ENCODE measurements around the gene DDX55. TPM values are rescaled to one million over a fixed set of nuclear protein-coding genes. Genes with fewer than 3 reads are reported as not detected.
A peak's percentile ranks its signal among the peaks of the same experiment; 100 is the strongest.

The DDX55 gene
- total RNA-seq, 2 donors from 2014 or later = 20.6 to 41.8 TPM

DNA sequence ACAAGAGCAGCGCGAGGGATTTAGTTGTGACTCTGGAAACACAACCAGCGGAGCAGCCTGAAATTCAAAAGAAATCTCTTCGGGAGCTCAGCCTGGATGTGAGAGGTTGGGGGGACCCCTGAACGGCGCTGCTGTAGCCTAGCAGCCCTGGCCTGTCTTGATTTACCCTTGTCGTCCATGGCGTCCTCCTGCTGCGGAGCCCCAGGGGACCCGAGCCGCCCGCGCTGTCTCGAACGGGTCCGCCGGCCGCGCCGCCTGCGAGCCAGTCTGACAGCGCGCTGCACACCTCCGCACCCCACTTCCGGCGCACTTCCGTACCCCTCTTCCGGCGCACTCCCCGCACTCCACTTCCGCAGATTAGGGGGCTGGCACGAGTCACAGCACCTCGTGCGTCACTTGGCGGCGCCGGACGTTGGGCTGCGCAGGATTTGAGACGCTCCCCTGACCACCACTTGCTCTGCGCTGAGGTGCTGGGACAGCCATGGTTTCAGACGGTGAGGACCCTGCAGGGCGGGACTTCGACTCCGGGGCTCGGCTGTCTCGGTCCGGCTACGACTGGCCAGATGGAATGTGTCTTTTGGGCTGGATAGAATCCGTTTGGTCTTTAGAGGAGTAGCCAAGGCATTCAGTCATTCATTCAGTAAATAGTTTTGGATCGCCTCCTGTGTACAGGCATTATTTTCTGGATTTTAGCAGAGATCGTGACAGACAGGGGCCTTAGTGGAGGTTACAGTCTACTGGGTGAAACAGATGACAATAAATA lies 31.7 kb downstream of the DDX55 start, which contains the start of the genes EIF2B1 and GTF2H3:
TSS of gene EIF2B1 (minus strand) at position 308 of the 763 bp plus-strand sequence. CDS start at position 179, 129 bp downstream.
TSS of gene GTF2H3 (plus strand) at position 451 of the 763 bp plus-strand sequence. CDS start at position 482, 31 bp downstream.
- no peaks in the 10 kb centered on the region for H3K27me3 ChIP-seq (replicated peaks; ENCODE audit: insufficient read depth)
- peak; percentile 93 for ATAC-seq (ENCODE audit: insufficient number of reproducible peaks, low FRiP score, low read depth)
- peak within 1 kb of the TSS; percentile 62 to 86 for H3K27ac ChIP-seq
- peaks cover 9 to 26% of the 10 kb centered on the region in 2 donors for H3K4me1 ChIP-seq (ENCODE audit: control insufficient read depth in 1 of 2, low read depth in 2 of 2)
- no peaks in the 10 kb centered on the region for H3K9me3 ChIP-seq
- peak within 1 kb of the TSS; percentile 78 for H3K4me3 ChIP-seq
- peaks cover 29% of the 10 kb centered on the region for H3K36me3 ChIP-seq
- DNase-seq (ENCODE audit: low spot score) = peak; percentile 89
- TF ChIP-seq, protein P1, sequence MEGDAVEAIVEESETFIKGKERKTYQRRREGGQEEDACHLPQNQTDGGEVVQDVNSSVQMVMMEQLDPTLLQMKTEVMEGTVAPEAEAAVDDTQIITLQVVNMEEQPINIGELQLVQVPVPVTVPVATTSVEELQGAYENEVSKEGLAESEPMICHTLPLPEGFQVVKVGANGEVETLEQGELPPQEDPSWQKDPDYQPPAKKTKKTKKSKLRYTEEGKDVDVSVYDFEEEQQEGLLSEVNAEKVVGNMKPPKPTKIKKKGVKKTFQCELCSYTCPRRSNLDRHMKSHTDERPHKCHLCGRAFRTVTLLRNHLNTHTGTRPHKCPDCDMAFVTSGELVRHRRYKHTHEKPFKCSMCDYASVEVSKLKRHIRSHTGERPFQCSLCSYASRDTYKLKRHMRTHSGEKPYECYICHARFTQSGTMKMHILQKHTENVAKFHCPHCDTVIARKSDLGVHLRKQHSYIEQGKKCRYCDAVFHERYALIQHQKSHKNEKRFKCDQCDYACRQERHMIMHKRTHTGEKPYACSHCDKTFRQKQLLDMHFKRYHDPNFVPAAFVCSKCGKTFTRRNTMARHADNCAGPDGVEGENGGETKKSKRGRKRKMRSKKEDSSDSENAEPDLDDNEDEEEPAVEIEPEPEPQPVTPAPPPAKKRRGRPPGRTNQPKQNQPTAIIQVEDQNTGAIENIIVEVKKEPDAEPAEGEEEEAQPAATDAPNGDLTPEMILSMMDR (IDR thresholded peaks at IDR 0.05) = no peak

- peak overlapping the region; percentile 78 for H3K4me3 ChIP-seq
- peaks cover 9 to 26% of the 10 kb centered on the region in 2 donors for H3K4me1 ChIP-seq (ENCODE audit: control insufficient read depth in 1 of 2, low read depth in 2 of 2)
- H3K36me3 ChIP-seq = peaks cover 23% of the 10 kb centered on the region
- ATAC-seq (ENCODE audit: insufficient number of reproducible peaks, low FRiP score, low read depth) (no peak), DNase-seq (ENCODE audit: low spot score) (no peak)
- TF ChIP-seq, protein P1 (IDR thresholded peaks at IDR 0.05) = no peak
- H3K27me3 ChIP-seq (replicated peaks; ENCODE audit: insufficient read depth) = no peaks in the 10 kb centered on the region
- H3K27ac ChIP-seq = peak overlapping the region; percentile 62 to 86
- H3K9me3 ChIP-seq = no peaks in the 10 kb centered on the region
Measured at GRCh38 chr12:123634142-123634561, 32.3 kb downstream of the DDX55 start.

DNA sequence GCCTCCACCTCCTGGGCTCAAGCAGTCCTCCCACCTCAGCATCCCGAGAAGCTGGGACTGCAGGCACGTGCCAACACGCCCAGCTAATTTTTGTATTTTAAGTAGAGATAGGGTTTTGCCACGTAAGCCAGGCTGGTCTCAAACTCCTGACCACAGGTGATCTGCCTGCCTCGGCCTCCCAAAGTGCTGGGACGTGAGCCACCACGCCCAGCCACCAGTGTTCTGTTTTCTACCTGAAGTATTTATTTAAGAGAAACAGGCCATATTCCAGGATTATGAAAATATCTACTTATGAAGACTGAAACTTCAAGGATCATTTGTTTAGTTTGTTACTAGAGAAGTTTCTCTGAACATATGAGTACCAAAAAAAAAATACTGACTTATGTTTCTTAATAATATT lies 42.0 kb downstream of the DDX55 start:
- Histone ChIP-seq H3K4me1 (ENCODE audit: control insufficient read depth in 1 of 2, low read depth in 2 of 2) (no peaks in the 10 kb centered on the region), H3K36me3 (peaks cover 22% of the 10 kb centered on the region), H3K9me3 (no peaks in the 10 kb centered on the region), H3K27ac (no peak overlapping the region), H3K27me3 (replicated peaks; ENCODE audit: insufficient read depth) (no peaks in the 10 kb centered on the region), H3K4me3 (no peak overlapping the region)
- no peak for DNase-seq (ENCODE audit: low spot score)
- TF ChIP-seq, protein P1 (IDR thresholded peaks at IDR 0.05) = no peak
- no peak for ATAC-seq (ENCODE audit: insufficient number of reproducible peaks, low FRiP score, low read depth)

DNA sequence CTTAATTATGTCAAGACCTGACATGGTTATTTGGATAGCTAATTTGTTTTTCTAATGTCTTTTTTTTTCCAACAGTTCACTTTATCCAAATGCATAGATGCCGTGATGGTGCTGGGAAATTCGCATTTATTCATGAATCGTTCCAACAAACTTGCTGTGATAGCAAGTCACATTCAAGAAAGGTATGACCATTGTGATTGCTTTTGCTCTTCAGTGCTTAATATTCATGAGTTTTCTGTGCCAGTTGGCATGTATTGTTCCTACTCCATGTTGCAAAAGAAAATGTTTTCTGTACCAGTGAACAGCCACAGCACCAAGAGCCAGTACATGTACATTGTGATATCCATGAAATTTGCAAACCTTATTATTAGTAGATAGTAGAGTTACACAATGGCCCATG lies 43.5 kb downstream of the DDX55 start:
- Histone ChIP-seq H3K9me3 (no peaks in the 10 kb centered on the region), H3K27ac (no peak overlapping the region), H3K4me3 (no peak overlapping the region), H3K36me3 (peaks cover 26% of the 10 kb centered on the region), H3K27me3 (replicated peaks; ENCODE audit: insufficient read depth) (no peaks in the 10 kb centered on the region), H3K4me1 (ENCODE audit: control insufficient read depth in 1 of 2, low read depth in 2 of 2) (no peaks in the 10 kb centered on the region)
- TF ChIP-seq, protein P1 (IDR thresholded peaks at IDR 0.05) = no peak
- ATAC-seq (ENCODE audit: insufficient number of reproducible peaks, low FRiP score, low read depth) (no peak), DNase-seq (ENCODE audit: low spot score) (no peak)

- no peak for ATAC-seq (ENCODE audit: insufficient number of reproducible peaks, low FRiP score, low read depth)
- Histone ChIP-seq H3K27ac (no peak overlapping the region), H3K4me3 (no peak overlapping the region), H3K9me3 (no peaks in the 10 kb centered on the region), H3K27me3 (replicated peaks; ENCODE audit: insufficient read depth) (no peaks in the 10 kb centered on the region), H3K4me1 (ENCODE audit: control insufficient read depth in 1 of 2, low read depth in 2 of 2) (no peaks in the 10 kb centered on the region), H3K36me3 (peaks cover 26% of the 10 kb centered on the region)
- TF ChIP-seq, protein P1 (IDR thresholded peaks at IDR 0.05) = no peak
- DNase-seq (ENCODE audit: low spot score) = no peak
Measured at GRCh38 chr12:123645878-123646277, 44.0 kb downstream of the DDX55 start.

Measured in thoracic aorta (tissue), 2 donors.